Endothelial cell of umbilical vein (primary cell): Measurements from ENCODE around the gene ELP4. TPM values are rescaled to one million over a fixed set of nuclear protein-coding genes. Genes with fewer than 3 reads are reported as not detected.
A peak's percentile ranks its signal among the peaks of the same experiment; 100 is the strongest.

Source experiments
- BruUV-seq: library from RNA; stranded (reverse); fragments of 400-500 nt; replicated peaks from 2 replicates; lab custom pipeline; 2021; lab: Mats Ljungman, UMichigan
- CTCF ChIA-PET: fragments of 300-600, 350-600 bp; sonication (Branson Sonifier 250); formaldehyde crosslinking; loops from one replicate; lab custom pipeline; 2021; ENCODE audit warnings: antibody characterized with exemption, inconsistent platforms; lab: Charles Lee
- POLR2A ChIA-PET: fragments of 300-600, 350-600 bp; sonication (Branson Sonifier 250); formaldehyde crosslinking; loops from one replicate; lab custom pipeline; 2021; ENCODE audit warnings: antibody characterized with exemption, inconsistent platforms; lab: Charles Lee
- DNase-seq: peaks from one replicate; pipeline ENCODE4 v3.0.0-alpha.2; 2011; ENCODE audit warnings: low read depth, low spot score
- FAIRE-seq: peaks from 2 replicates; lab custom pipeline; 2011; peaks lifted over from hg19 to GRCh38; lab: Jason Lieb, UNC
- H2AFZ ChIP-seq: 2 replicates; pipeline ENCODE4 v1.6.0; 2012; ENCODE audit warnings: low read depth, low read length, control low read depth, inconsistent platforms
- H3K27ac ChIP-seq: 2 replicates; pipeline ENCODE4 v1.5.1; 2011; ENCODE audit warnings: low read depth, mild to moderate bottlenecking, control low read depth, low read length, moderate library complexity; ENCODE audit not compliant: insufficient read depth
- H3K27me3 ChIP-seq, 2 experiments: 2 replicates each; pipeline versions ENCODE4 v1.6.0 to v1.6.1; 2011; ENCODE audit warnings: low read length in 2 of 2, mixed read lengths in 1 of 2; ENCODE audit not compliant: control insufficient read depth in 2 of 2, insufficient read depth in 2 of 2
- H3K36me3 ChIP-seq, 2 experiments: 2 replicates in 1 of 2; 3 replicates in 1 of 2; pipeline ENCODE4 v1.5.1; 2011; ENCODE audit warnings: low read length in 2 of 2, mild to moderate bottlenecking in 1 of 2, moderate library complexity in 1 of 2; ENCODE audit not compliant: control insufficient read depth in 2 of 2, insufficient read depth in 2 of 2; ENCODE audit errors: extremely low read depth in 1 of 2
- H3K4me1 ChIP-seq: 3 replicates; pipeline ENCODE4 v1.5.1; 2011; ENCODE audit warnings: mild to moderate bottlenecking, low read length; ENCODE audit not compliant: control insufficient read depth, insufficient read depth; ENCODE audit errors: extremely low read depth
- H3K4me2 ChIP-seq: 2 replicates; pipeline ENCODE4 v1.6.1; 2011; ENCODE audit warnings: low read length, control low read depth, mixed read lengths; ENCODE audit not compliant: insufficient read depth
- H3K4me3 ChIP-seq, 3 experiments: fragments of 200-600 bp in 1 of 3; sonication (generic), shearing (Covaris generic) in 1 of 3; replicated peaks in 1 of 3; 2 replicates each; pipeline ENCODE4 v1.5.1; 2011 to 2016; ENCODE audit warnings: control low read depth in 3 of 3, low read length in 3 of 3, mild to moderate bottlenecking in 2 of 3, inconsistent platforms in 1 of 3, low read depth in 1 of 3, moderate library complexity in 1 of 3; ENCODE audit not compliant: insufficient read depth in 1 of 3
- H3K79me2 ChIP-seq: 2 replicates; pipeline ENCODE4 v1.6.0; 2012; ENCODE audit warnings: low read length, inconsistent platforms; ENCODE audit not compliant: control insufficient read depth, insufficient read depth
- H3K9ac ChIP-seq: replicated peaks from 2 replicates; pipeline ENCODE3; 2011; ENCODE audit warnings: low read length, control low read depth; ENCODE audit not compliant: insufficient read depth; ENCODE audit errors: extremely low read depth
- H3K9me1 ChIP-seq: replicated peaks from 3 replicates; pipeline ENCODE4 v1.6.0; 2011; ENCODE audit warnings: mild to moderate bottlenecking, low read length; ENCODE audit not compliant: control insufficient read depth, insufficient read depth; ENCODE audit errors: extremely low read depth
- H3K9me3 ChIP-seq: replicated peaks from 2 replicates; pipeline ENCODE4 v1.5.1; 2012; ENCODE audit warnings: low read length, inconsistent platforms; ENCODE audit not compliant: control insufficient read depth, insufficient read depth
- H4K20me1 ChIP-seq: replicated peaks from 2 replicates; pipeline ENCODE3; 2011; ENCODE audit warnings: mild to moderate bottlenecking, low read length; ENCODE audit not compliant: control insufficient read depth, insufficient read depth; ENCODE audit errors: extremely low read depth
- EZH2 ChIP-seq: IDR thresholded peaks from 2 replicates; pipeline ENCODE4 v1.6.1; 2012; ENCODE audit warnings: borderline replicate concordance, low read depth, mild to moderate bottlenecking, moderate library complexity, low read length, inconsistent platforms; ENCODE audit not compliant: severe bottlenecking
- FOS ChIP-seq: IDR thresholded peaks from 2 replicates; pipeline ENCODE4 v1.6.1; 2011; ENCODE audit warnings: mild to moderate bottlenecking, low read length, moderate library complexity, borderline replicate concordance; ENCODE audit not compliant: insufficient read depth
- GATA2 ChIP-seq: IDR thresholded peaks from 2 replicates; pipeline ENCODE4 v1.7.0; 2011; ENCODE audit warnings: low read depth, mild to moderate bottlenecking, moderate library complexity, mixed read lengths, low read length; ENCODE audit not compliant: insufficient read length, insufficient read depth
- JUN ChIP-seq: IDR thresholded peaks from 2 replicates; pipeline ENCODE4 v1.6.1; 2011; ENCODE audit warnings: borderline replicate concordance, low read depth; ENCODE audit not compliant: insufficient read length, insufficient read depth
- MYC ChIP-seq: IDR thresholded peaks from one replicate; pipeline ENCODE4 v1.6.1; 2011; ENCODE audit warnings: mild to moderate bottlenecking, low read depth, low read length
- POLR2A ChIP-seq: IDR thresholded peaks from 2 replicates; pipeline ENCODE4 v1.6.1; 2012; ENCODE audit warnings: low read depth, mild to moderate bottlenecking, control low read depth, low read length
- POLR2AphosphoS5 ChIP-seq: IDR thresholded peaks from 2 replicates; pipeline ENCODE4 v1.6.1; 2012; ENCODE audit warnings: low read depth, mild to moderate bottlenecking, control low read depth, low read length, moderate library complexity; ENCODE audit not compliant: insufficient read depth
- dilution Hi-C: fragments of 300-500 bp; cut with MboI; formaldehyde crosslinking; loops from one replicate; pipeline ENCODE4 v1.15.0; 2019; ENCODE audit warnings: low sequenced_read_pairs; ENCODE audit not compliant: extremely low pct_ligation_motif_present
- intact Hi-C: fragments of 100-400 bp; cut with micrococcal nuclease; formaldehyde crosslinking; loops from one replicate; pipeline ENCODE4 v1.10.0; 2022
- polyA plus RNA-seq, 4 experiments: library from polyadenylated mRNA; depleted of rRNA in 3 of 4; stranded (reverse) in 3 of 4; unstranded in 1 of 4; fragments of >200 nt; gene quantifications; 2 replicates each; pipeline versions ENCODE4 v1.2.1 to v1.2.3, GENCODE V29; 2011 to 2012; ENCODE audit warnings: missing spikeins in 1 of 4
- total RNA-seq: library from RNA; stranded (reverse); gene quantifications from 2 replicates; pipeline ENCODE4 v1.2.3, GENCODE V29; 2021
- TF ChIP-seq, protein P1 (sequence below): IDR thresholded peaks from 2 replicates; pipeline ENCODE4 v1.6.1; 2011; ENCODE audit not compliant: insufficient read depth, insufficient read length
- TF ChIP-seq, protein P2 (sequence below), 2 donors: IDR thresholded peaks; 1 replicate in 1 of 2; 2 replicates in 1 of 2; pipeline ENCODE4 v1.5.1; 2011; ENCODE audit warnings: low read length in 2 of 2, mild to moderate bottlenecking in 2 of 2, moderate library complexity in 2 of 2, control low read depth in 1 of 2, inconsistent platforms in 1 of 2, low read depth in 1 of 2; ENCODE audit not compliant: insufficient read depth in 1 of 2; ENCODE audit errors: extremely low read depth in 1 of 2

The ELP4 gene
- total and polyA plus RNA-seq, 2 donors (not counting 3 experiments of a cell fraction or from before 2014, with no cell fraction given) = 11.6 to 16.3 TPM

DNA sequence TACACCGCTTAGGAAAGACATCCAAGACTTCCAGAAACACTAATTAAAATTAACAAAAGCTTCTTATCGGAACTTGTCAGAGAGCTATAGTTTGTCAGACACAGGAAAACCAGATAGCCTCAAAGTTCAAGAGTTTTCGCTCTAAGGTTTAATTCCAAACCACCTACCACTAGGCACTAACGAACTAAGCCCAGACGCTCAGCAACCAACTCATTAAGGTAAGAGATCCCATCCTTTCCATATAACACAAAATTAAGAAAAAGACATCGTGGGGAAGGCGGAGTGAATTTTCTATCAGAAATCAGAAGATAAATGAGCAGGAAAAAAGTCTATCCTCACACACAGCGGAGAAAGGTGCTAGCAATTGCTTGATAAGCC lies 527 bp upstream of the ELP4 start:
- no peak for FAIRE-seq
- CTCF ChIA-PET = no interaction called here
- H2AFZ ChIP-seq = peak overlapping the region; percentile 88
- no peaks in the 10 kb centered on the region for H4K20me1 ChIP-seq
- dilution Hi-C loops = no loop called here
- no peak for TF ChIP-seq FOS
- TF ChIP-seq POLR2A = no peak
- no peak for TF ChIP-seq GATA2
- TF ChIP-seq, protein P1, sequence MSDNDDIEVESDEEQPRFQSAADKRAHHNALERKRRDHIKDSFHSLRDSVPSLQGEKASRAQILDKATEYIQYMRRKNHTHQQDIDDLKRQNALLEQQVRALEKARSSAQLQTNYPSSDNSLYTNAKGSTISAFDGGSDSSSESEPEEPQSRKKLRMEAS = no peak
- TF ChIP-seq, protein P2, sequence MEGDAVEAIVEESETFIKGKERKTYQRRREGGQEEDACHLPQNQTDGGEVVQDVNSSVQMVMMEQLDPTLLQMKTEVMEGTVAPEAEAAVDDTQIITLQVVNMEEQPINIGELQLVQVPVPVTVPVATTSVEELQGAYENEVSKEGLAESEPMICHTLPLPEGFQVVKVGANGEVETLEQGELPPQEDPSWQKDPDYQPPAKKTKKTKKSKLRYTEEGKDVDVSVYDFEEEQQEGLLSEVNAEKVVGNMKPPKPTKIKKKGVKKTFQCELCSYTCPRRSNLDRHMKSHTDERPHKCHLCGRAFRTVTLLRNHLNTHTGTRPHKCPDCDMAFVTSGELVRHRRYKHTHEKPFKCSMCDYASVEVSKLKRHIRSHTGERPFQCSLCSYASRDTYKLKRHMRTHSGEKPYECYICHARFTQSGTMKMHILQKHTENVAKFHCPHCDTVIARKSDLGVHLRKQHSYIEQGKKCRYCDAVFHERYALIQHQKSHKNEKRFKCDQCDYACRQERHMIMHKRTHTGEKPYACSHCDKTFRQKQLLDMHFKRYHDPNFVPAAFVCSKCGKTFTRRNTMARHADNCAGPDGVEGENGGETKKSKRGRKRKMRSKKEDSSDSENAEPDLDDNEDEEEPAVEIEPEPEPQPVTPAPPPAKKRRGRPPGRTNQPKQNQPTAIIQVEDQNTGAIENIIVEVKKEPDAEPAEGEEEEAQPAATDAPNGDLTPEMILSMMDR (IDR thresholded peaks at IDR 0.05; ENCODE audit: extremely low read depth in 1 of 2, insufficient read depth in 1 of 2, low read depth in 1 of 2, low read length in 2 of 2) = no peak
- TF ChIP-seq EZH2 = no peak
- TF ChIP-seq JUN = no peak
- no peak for TF ChIP-seq MYC
- no peak for TF ChIP-seq POLR2AphosphoS5
- DNase-seq = no peak
- intact Hi-C loops = loop anchor here (5.0 kb wide), 2 partner anchors 293 to 578 kb away; no protein-coding TSS in a partner anchor
- H3K27me3 ChIP-seq = no peaks in the 10 kb centered on the region
- H3K9ac ChIP-seq = peak overlapping the region; percentile 71
- no peaks in the 10 kb centered on the region for H3K36me3 ChIP-seq
- peak overlapping the region; percentile 31 to 99 (median 98) for H3K4me3 ChIP-seq
- peak overlapping the region; percentile 16 for H3K27ac ChIP-seq
- H3K4me2 ChIP-seq = peak overlapping the region; percentile 98
- POLR2A ChIA-PET = no interaction called here
- no peaks in the 10 kb centered on the region for H3K9me1 ChIP-seq
- H3K79me2 ChIP-seq = peaks cover 30% of the 10 kb centered on the region
- TSS peak; percentile 59 for BruUV-seq
- no peaks in the 10 kb centered on the region for H3K9me3 ChIP-seq
- H3K4me1 ChIP-seq = peaks cover 11% of the 10 kb centered on the region
